IMR-90 (cell line): Measurements from ENCODE around the gene CDC42BPA. TPM values are rescaled to one million over a fixed set of nuclear protein-coding genes. Genes with fewer than 3 reads are reported as not detected.

ENCODE experiments used
- ATAC-seq: fragments of 200-7000 bp; cut with Tn5 transposase; 2 replicates; pipeline ENCODE4 v1.9.1; 2020; ENCODE audit warnings: low read depth, mild to moderate bottlenecking, moderate library complexity
- BruUV-seq: library from RNA; stranded (reverse); fragments of 400-500 nt; replicated peaks from 2 replicates; lab custom pipeline; 2021; lab: Mats Ljungman, UMichigan
- CTCF ChIA-PET: fragments of 300-600 bp; formaldehyde crosslinking; extraction: SDS; loops from one replicate; lab custom pipeline; 2021; ENCODE audit warnings: antibody characterized with exemption; lab: Yijun Ruan, JAX
- POLR2A ChIA-PET: fragments of 300-600 bp; sonication (Branson Sonifier 250); formaldehyde crosslinking; loops from one replicate; lab custom pipeline; 2022; ENCODE audit warnings: antibody characterized with exemption; ENCODE audit not compliant: unreplicated experiment; lab: Charles Lee
- DNase-seq: peaks from one replicate; pipeline ENCODE4 v3.0.0; 2013
- H2AFZ ChIP-seq: replicated peaks from 2 replicates; pipeline ENCODE3; 2013; ENCODE audit warnings: low read length, mild to moderate bottlenecking; ENCODE audit not compliant: poor library complexity
- H2AK5ac ChIP-seq: 2 replicates; pipeline ENCODE4 v1.6.1; 2013; ENCODE audit warnings: low read depth, low read length, inconsistent platforms
- H2AK9ac ChIP-seq: replicated peaks from 2 replicates; pipeline ENCODE3; 2013; ENCODE audit warnings: mild to moderate bottlenecking, low read depth, low read length, moderate library complexity; ENCODE audit not compliant: poor library complexity
- H2BK120ac ChIP-seq: 2 replicates; pipeline ENCODE4 v1.6.1; 2013; ENCODE audit warnings: low read depth, low read length, inconsistent platforms
- H2BK15ac ChIP-seq: 3 replicates; pipeline ENCODE4 v1.6.1; 2013; ENCODE audit warnings: low read depth, low read length, inconsistent platforms
- H2BK20ac ChIP-seq: 2 replicates; pipeline ENCODE4 v1.6.1; 2013; ENCODE audit warnings: low read depth, mild to moderate bottlenecking, inconsistent platforms, low read length, moderate library complexity
- H2BK5ac ChIP-seq: 2 replicates; pipeline ENCODE4 v1.6.1; 2013; ENCODE audit warnings: mild to moderate bottlenecking, low read depth, low read length, inconsistent platforms; ENCODE audit not compliant: poor library complexity, severe bottlenecking
- H3K14ac ChIP-seq: replicated peaks from 2 replicates; pipeline ENCODE4 v1.6.1; 2013; ENCODE audit warnings: low read depth, low read length, inconsistent platforms
- H3K18ac ChIP-seq: 2 replicates; pipeline ENCODE4 v1.6.1; 2013; ENCODE audit warnings: low read depth, low read length, control low read depth
- H3K23ac ChIP-seq: 2 replicates; pipeline ENCODE4 v1.6.1; 2013; ENCODE audit warnings: low read depth, low read length, inconsistent platforms
- H3K27ac ChIP-seq: 2 replicates; pipeline ENCODE4 v1.5.1; 2013; ENCODE audit warnings: mild to moderate bottlenecking, control low read depth, low read length; ENCODE audit not compliant: insufficient read depth
- H3K27me3 ChIP-seq: 2 replicates; pipeline ENCODE4 v1.6.1; 2013; ENCODE audit warnings: low read length; ENCODE audit not compliant: control insufficient read depth, insufficient read depth
- H3K36me3 ChIP-seq: 2 replicates; pipeline ENCODE4 v1.6.1; 2013; ENCODE audit warnings: low read length, mixed read lengths; ENCODE audit not compliant: control insufficient read depth, insufficient read depth
- H3K4ac ChIP-seq: 2 replicates; pipeline ENCODE4 v1.6.1; 2013; ENCODE audit warnings: low read depth, low read length, inconsistent platforms
- H3K4me1 ChIP-seq: 2 replicates; pipeline ENCODE4 v1.6.1; 2013; ENCODE audit warnings: low read length, mixed read lengths; ENCODE audit not compliant: control insufficient read depth, insufficient read depth
- H3K4me2 ChIP-seq: 2 replicates; pipeline ENCODE4 v1.6.1; 2013; ENCODE audit warnings: low read depth, mild to moderate bottlenecking, control low read depth, low read length, moderate library complexity
- H3K4me3 ChIP-seq: 2 replicates; pipeline ENCODE4 v1.5.1; 2013; ENCODE audit warnings: low read depth, mild to moderate bottlenecking, control low read depth, low read length, moderate library complexity; ENCODE audit not compliant: insufficient read depth
- H3K56ac ChIP-seq: 2 replicates; pipeline ENCODE4 v1.6.1; 2013; ENCODE audit warnings: low read length, inconsistent platforms; ENCODE audit not compliant: insufficient read depth; ENCODE audit errors: extremely low read depth
- H3K79me1 ChIP-seq, 2 experiments: 2 replicates each; pipeline ENCODE4 v1.6.1; 2013; ENCODE audit warnings: low read length in 2 of 2, inconsistent platforms in 1 of 2, low read depth in 1 of 2
- H3K9ac ChIP-seq: 2 replicates; pipeline ENCODE4 v1.6.1; 2013; ENCODE audit warnings: low read depth, low read length, control low read depth
- H3K9me1 ChIP-seq: 2 replicates; pipeline ENCODE4 v1.6.1; 2013; ENCODE audit warnings: low read length, inconsistent platforms; ENCODE audit not compliant: insufficient read depth
- H3K9me3 ChIP-seq: 2 replicates; pipeline ENCODE4 v1.6.1; 2013; ENCODE audit warnings: low read length; ENCODE audit not compliant: control insufficient read depth, insufficient read depth
- H4K20me1 ChIP-seq: 2 replicates; pipeline ENCODE4 v1.6.1; 2013; ENCODE audit warnings: low read length, inconsistent platforms; ENCODE audit not compliant: insufficient read depth
- H4K5ac ChIP-seq: 2 replicates; pipeline ENCODE4 v1.6.1; 2013; ENCODE audit warnings: mild to moderate bottlenecking, low read depth, low read length, control low read depth
- H4K8ac ChIP-seq, 2 experiments: 2 replicates each; pipeline ENCODE4 v1.6.1; 2013; ENCODE audit warnings: low read depth in 2 of 2, low read length in 2 of 2, control low read depth in 1 of 2, inconsistent platforms in 1 of 2
- H4K91ac ChIP-seq: 2 replicates; pipeline ENCODE4 v1.6.1; 2013; ENCODE audit warnings: low read depth, low read length, inconsistent platforms; ENCODE audit not compliant: insufficient read depth
- CEBPB ChIP-seq: IDR thresholded peaks from 2 replicates; pipeline ENCODE4 v1.6.1; 2012; ENCODE audit warnings: low read depth, low read length, improper control_type of control experiment
- CHD1 ChIP-seq: IDR thresholded peaks from 2 replicates; pipeline ENCODE4 v1.6.1; 2012; ENCODE audit warnings: low read depth, low read length, improper control_type of control experiment
- CTCF ChIP-seq: conservative IDR thresholded peaks from 2 replicates; pipeline ENCODE4 v1.5.1; 2012; ENCODE audit warnings: mild to moderate bottlenecking, low read depth, low read length, improper control_type of control experiment
- ELK1 ChIP-seq: fragments of 150-350 bp; IDR thresholded peaks from 2 replicates; pipeline ENCODE4 v1.6.1; 2016; ENCODE audit warnings: low read depth, mild to moderate bottlenecking, low read length, moderate library complexity, borderline replicate concordance
- FOS ChIP-seq: fragments of 150-350 bp; IDR thresholded peaks from 2 replicates; pipeline ENCODE4 v1.6.1; 2016; ENCODE audit warnings: low read depth, low read length
- MAFK ChIP-seq: IDR thresholded peaks from 2 replicates; pipeline ENCODE4 v1.6.1; 2012; ENCODE audit warnings: low read depth, low read length, improper control_type of control experiment
- MAZ ChIP-seq: IDR thresholded peaks from 2 replicates; pipeline ENCODE4 v1.6.1; 2012; ENCODE audit warnings: low read depth, mild to moderate bottlenecking, low read length, improper control_type of control experiment, moderate library complexity, borderline replicate concordance
- MXI1 ChIP-seq: IDR thresholded peaks from 2 replicates; pipeline ENCODE4 v1.6.1; 2012; ENCODE audit warnings: low read depth, mild to moderate bottlenecking, low read length, moderate library complexity, borderline replicate concordance
- NFE2L2 ChIP-seq: fragments of 150-350 bp; IDR thresholded peaks from 2 replicates; pipeline ENCODE4 v1.6.1; 2016; ENCODE audit warnings: low read depth, mild to moderate bottlenecking, low read length
- POLR2A ChIP-seq: IDR thresholded peaks from 2 replicates; pipeline ENCODE4 v1.6.1; 2012; ENCODE audit warnings: mild to moderate bottlenecking, low read depth, low read length
- RAD21 ChIP-seq: IDR thresholded peaks from 2 replicates; pipeline ENCODE4 v1.6.1; 2012; ENCODE audit warnings: low read length, improper control_type of control experiment
- RFX5 ChIP-seq: IDR thresholded peaks from 2 replicates; pipeline ENCODE4 v1.8.0; 2012; ENCODE audit warnings: low read depth, mild to moderate bottlenecking, low read length, moderate library complexity
- SMC3 ChIP-seq: fragments of 150-350 bp; IDR thresholded peaks from 2 replicates; pipeline ENCODE4 v1.6.1; 2016; ENCODE audit warnings: low read depth, mild to moderate bottlenecking, antibody characterized with exemption, low read length, moderate library complexity
- USF2 ChIP-seq: fragments of 150-350 bp; IDR thresholded peaks from 2 replicates; pipeline ENCODE4 v1.6.1; 2017; ENCODE audit warnings: mild to moderate bottlenecking, antibody characterized with exemption, low read length, low read depth
- WGBS, 2 experiments: methylation state at CpG; one replicate each; pipeline versions ENCODE4 v1.1.5 to v1.1.7; 2013; ENCODE audit warnings: missing lambda C conversion rate in 2 of 2; ENCODE audit not compliant: insufficient read length in 1 of 2; ENCODE audit errors: extremely low coverage in 2 of 2; 5-methylcytosine and 5-hydroxymethylcytosine counted together
- dilution Hi-C: fragments of 300-500 bp; cut with HindIII; formaldehyde crosslinking; loops from one replicate; pipeline ENCODE4 v1.14.3; 2018; ENCODE audit warnings: low sequenced_read_pairs; ENCODE audit not compliant: unreplicated experiment
- in situ Hi-C: fragments of 300-500 bp; cut with MboI; formaldehyde crosslinking; loops from 3 replicates; pipeline ENCODE4 v1.14.3; 2019; ENCODE audit warnings: low sequenced_read_pairs, inconsistent platforms, mixed read lengths
- intact Hi-C: fragments of 100-400 bp; cut with micrococcal nuclease; formaldehyde crosslinking; loops from 2 replicates; pipeline ENCODE4 v1.10.0; 2022
- polyA plus RNA-seq, 3 experiments: library from polyadenylated mRNA; depleted of rRNA; stranded (reverse); fragments of >200 nt; gene quantifications; 2 replicates each; pipeline ENCODE4 v1.2.3, GENCODE V29; 2012; ENCODE audit warnings: low replicate concordance in 1 of 3
- total RNA-seq: library from RNA; depleted of rRNA; stranded (reverse); fragments of >200 nt; gene quantifications from 2 replicates; pipeline ENCODE4 v1.2.3, GENCODE V29; 2012

CDC42BPA gene
- total and polyA plus RNA-seq, 2 of the 4 experiments (the other 2 are of a cell fraction) = 9.4 to 27.8 TPM

GRCh38 chr1:227227761-227228160 is 90.5 kb downstream of the CDC42BPA start:
- TF ChIP-seq USF2 (no peak), POLR2A (no peak), SMC3 (no peak), CEBPB (no peak), ELK1 (no peak), CHD1 (no peak), CTCF (no peak), RAD21 (no peak), MAZ (no peak), RFX5 (no peak), MXI1 (no peak), NFE2L2 (no peak), FOS (no peak), MAFK (no peak)
- POLR2A ChIA-PET = no interaction called here
- no peak overlapping the region for H3K56ac ChIP-seq
- no peak overlapping the region for H2AFZ ChIP-seq
- H3K4me2 ChIP-seq = no peak overlapping the region
- H3K27me3 ChIP-seq = no peaks in the 10 kb centered on the region
- H2AK5ac ChIP-seq = no peak overlapping the region
- H3K4me1 ChIP-seq = peaks cover 3% of the 10 kb centered on the region; the same call in 1 of the 2 replicates
- intact Hi-C loops = no loop called here
- H3K23ac ChIP-seq = no peak overlapping the region
- no peak overlapping the region for H3K4me3 ChIP-seq
- H2AK9ac ChIP-seq = no peak overlapping the region
- H3K36me3 ChIP-seq = no peaks in the 10 kb centered on the region
- H2BK20ac ChIP-seq = no peak overlapping the region
- H3K4ac ChIP-seq = no peak overlapping the region
- peaks cover 19 to 41% of the 10 kb centered on the region in 2 experiments for H3K79me1 ChIP-seq
- no peak overlapping the region for H4K8ac ChIP-seq
- peaks cover 8% of the 10 kb centered on the region; the same call in 1 of the 2 replicates for H4K20me1 ChIP-seq
- H3K9ac ChIP-seq = no peak overlapping the region
- ATAC-seq (no peak), DNase-seq (no peak)
- no peak overlapping the region for H2BK5ac ChIP-seq
- H3K9me3 ChIP-seq = no peaks in the 10 kb centered on the region
- no peaks in the 10 kb centered on the region for H3K9me1 ChIP-seq
- H4K5ac ChIP-seq = no peak overlapping the region
- H2BK120ac ChIP-seq = no peak overlapping the region
- H3K18ac ChIP-seq = no peak overlapping the region
- no peak overlapping the region for H4K91ac ChIP-seq
- WGBS, 2 experiments = no CpG with 5 or more reads among the region's 2 CpGs
- in situ Hi-C loops = loop anchor here (25.0 kb wide), 1 partner anchor 210 kb away; no protein-coding TSS in a partner anchor
- no TSS peak for BruUV-seq
- H2BK15ac ChIP-seq = no peak overlapping the region
- H3K14ac ChIP-seq = no peak overlapping the region
- no peak overlapping the region for H3K27ac ChIP-seq
- CTCF ChIA-PET = no interaction called here
- dilution Hi-C loops = no loop called here
